Skeletal muscle cell (primary cell): ENCODE data around the gene CLDN8.
A peak's percentile ranks its signal among the peaks of the same experiment; 100 is the strongest.

Source experiments
- DNase-seq: peaks from one replicate; pipeline ENCODE4 v3.0.0-alpha.2; 2010; ENCODE audit warnings: low read depth
- H3K4me3 ChIP-seq: 2 replicates; pipeline ENCODE4 v1.5.1; 2011; ENCODE audit warnings: low read depth, mild to moderate bottlenecking, control low read depth, low read length, moderate library complexity

The CLDN8 gene

DNA sequence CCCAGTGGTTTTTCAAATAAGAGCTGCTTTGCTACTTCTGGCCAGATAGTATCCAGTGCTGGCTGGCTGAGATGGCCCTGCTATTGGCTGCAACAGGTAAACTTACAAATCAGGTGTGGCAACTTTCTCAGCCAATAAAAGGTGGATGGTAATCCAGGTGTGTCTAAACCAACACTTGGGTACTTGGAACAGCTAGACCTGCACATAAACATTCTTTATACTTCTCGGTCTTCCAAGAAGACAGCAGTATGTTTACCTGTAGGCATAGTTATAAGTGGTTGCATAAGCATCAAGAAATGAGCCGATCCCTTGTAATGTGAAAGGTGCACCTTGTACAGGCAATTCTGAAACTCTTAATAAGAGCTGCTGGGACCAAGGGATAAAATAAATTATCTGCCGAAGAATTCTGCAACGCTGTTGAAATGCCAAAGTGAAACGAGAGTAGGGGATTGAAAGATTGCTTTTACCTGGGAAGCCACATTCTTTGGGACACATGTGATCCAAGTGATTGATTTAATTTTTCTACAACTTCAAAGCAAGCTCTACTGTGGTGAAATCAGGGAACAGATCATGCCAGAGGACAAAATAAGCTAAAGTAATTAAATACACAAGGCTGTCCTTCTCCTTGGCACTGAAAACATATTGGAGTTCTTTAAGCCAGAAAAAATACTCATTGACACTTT is at the start of gene CLDN8:
CLDN8 (minus strand) TSS at position 57 of the 683 bp plus-strand sequence. CDS start 172 bp downstream, outside the sequence.
- no peak for DNase-seq
- H3K4me3 ChIP-seq: no peak within 1 kb of the TSS

DNA sequence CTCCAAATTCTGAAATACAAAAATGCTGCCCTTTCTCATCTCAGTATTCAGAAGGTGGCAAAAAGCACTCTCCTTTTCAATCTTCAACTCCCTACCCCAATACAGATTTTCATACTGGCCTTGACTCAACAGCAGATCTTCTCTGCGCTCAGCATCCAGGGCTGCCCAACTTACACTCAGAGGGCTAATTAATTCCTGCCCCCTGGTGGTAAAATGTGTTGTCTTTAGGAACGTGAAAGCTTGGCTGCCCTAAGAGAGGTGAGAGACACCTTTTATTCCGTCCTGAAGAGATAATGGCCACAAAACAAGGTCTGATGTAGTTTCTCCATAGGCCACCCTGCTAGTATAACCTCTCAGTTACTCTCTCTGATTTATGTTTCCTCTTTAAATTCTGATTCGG is 41.9 kb upstream of the CLDN8 start:
- DNase-seq: peak; percentile 12
- H3K4me3 ChIP-seq: no peak overlapping the region

DNA sequence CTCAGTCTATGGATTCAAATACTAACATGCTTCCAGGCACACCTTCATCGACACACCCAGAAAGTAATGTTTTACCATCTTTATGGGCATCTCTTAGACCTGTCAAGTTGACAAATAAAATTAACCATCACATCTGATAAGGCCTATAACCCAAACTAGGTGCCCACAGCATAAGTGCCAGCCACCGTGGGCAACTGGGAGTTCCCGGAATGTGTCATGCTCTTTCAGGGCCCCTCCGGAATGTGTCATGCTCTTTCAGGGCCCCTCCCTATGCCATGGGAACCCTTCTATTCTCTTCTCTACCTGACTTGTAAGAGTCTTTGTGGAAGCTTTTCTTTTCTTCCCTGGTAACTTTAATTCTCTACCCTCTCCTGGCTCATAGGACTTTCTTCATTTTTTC is 40.2 kb upstream of the CLDN8 start:
- no peak overlapping the region for H3K4me3 ChIP-seq
- DNase-seq: no peak

DNA sequence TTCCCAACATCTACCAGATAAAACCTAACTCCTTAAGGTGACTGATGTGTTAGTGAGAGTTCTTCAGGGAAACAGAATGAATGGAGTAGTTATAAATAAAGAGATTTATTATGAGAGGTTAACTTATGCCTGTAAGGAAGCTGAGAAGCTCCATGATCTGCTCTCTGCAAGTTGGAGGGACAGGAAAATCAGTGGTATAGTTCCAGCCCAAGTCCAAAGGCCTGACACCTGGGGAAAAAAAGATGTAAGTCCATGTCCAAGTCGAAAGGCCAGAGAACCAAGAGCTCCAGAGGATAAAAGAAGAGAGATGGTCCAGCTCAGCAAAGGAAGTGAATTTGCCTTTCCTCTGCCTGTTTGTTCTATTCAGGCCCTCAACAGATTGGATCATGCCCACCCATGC is 39.8 kb upstream of the CLDN8 start:
- H3K4me3 ChIP-seq: no peak overlapping the region
- DNase-seq: no peak

DNA sequence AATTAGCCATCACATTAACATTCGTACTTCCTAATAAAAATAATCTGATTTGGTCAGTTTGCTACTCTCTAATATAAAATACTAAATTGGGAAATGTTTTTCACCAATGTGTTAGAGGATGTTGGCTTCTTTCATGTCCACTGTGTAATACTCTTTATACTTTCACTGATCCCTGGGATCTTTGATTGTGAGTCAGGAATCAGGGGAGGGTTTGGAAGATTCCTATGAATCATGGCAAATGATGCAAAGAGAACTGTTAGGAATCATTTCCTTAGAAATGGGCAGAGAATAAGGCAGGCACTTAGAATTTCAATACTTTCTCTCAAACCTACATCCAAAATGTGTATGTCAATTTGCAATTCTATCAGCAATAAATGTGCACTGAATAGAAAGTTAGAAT is 35.9 kb upstream of the CLDN8 start:
- DNase-seq: peak; percentile 4

DNA sequence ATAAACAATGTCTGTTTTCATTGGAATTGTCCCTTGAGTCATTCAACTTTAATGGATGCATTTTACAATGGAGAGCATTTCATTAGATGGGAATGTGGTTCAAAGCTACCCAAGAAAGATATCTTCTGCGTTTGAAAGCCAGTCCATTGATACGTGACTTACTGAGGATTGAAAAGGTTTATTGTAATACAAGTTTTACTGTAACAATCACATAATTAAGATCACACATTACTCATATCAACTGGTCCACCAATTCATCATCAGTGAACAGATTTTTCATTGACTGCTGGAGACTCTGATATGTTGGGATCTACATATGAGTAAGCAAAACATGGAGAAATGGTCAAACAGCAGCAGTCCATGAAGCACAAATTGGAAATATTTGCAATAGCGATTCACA is 34.0 kb upstream of the CLDN8 start:
- DNase-seq: no peak

More for the DNA sequence above, 35.9 kb upstream of the CLDN8 start:
- H3K4me3 ChIP-seq: no peak overlapping the region

DNA sequence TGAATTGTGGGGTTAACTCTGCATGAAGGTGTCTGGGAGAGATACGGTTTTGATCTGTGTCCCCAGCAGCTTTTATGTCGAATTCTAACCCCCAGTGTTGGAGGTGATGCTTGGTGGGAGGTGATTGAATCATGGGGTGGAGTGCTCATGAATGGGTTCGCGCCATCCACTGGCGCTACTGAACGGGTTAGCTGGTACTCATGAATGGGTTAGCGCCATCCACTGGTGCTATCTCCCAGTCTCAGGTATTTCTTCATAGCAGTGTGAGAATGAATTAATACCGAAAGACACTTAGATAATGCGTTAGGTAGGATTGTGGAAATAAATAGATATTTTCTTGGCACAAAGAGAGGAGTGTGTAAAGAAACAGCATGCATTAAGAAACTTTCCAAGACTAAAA is 32.9 kb upstream of the CLDN8 start:
- DNase-seq: no peak
- H3K4me3 ChIP-seq: no peak overlapping the region

More for the DNA sequence above, 34.0 kb upstream of the CLDN8 start:
- H3K4me3 ChIP-seq: no peak overlapping the region

DNA sequence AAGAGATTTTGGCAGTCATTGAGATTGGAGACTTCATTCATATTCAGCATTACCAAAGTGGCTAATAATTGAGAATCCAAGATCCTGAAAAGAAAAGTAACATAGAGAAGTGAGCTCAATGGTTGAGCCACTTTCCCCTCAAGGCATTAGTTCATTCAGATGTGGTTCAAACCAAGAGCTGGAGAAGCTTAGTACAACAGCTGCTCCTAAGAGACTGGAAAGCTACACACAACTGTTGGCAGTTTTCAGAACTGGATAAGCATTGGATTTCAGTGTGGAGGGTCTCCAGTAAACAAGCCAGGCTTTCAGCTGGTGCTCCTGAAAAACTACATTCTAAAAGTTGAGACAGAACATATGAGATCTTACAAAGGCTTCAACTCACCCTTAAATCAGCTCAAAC is 29.2 kb upstream of the CLDN8 start:
- no peak for DNase-seq
- no peak overlapping the region for H3K4me3 ChIP-seq

DNA sequence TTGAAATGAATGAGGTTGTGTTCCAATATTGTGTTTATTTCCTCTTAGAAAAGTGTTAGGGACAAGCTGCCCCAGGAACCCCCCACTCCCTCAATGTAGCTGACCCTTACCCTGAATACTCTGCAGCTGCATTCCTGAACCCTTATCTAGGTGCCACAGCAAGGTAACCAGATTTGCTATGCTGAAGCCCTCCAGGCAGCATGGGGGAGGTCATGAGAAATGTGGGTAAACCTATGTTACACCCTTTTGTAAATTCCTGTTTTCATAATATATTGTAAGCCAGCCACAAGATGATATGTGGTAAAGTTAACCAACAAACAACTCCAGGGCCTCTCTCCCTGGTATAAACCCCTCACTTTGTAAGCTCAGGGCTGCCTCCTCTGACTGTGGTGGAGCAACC is 27.8 kb upstream of the CLDN8 start:
- H3K4me3 ChIP-seq: no peak overlapping the region
- DNase-seq: no peak

DNA sequence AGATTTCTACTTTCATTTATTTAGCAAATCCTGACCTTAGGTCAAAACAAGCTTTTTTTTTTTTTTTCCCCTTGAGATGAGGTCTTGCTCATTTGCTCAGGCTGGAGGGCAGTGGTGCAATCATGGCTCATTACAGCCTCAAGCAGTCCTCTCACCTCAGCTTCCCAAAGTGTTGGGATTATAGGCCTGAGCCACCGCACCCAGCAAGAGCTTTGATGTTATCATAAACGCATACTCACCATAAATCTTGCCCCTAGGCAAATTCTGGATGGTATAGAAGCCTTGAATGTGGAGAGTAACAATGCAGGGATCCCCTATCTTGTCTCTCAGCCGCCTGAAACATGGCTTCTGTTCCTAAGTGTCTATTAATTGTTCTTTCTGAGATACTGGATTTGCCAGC is 24.8 kb upstream of the CLDN8 start:
- no peak overlapping the region for H3K4me3 ChIP-seq
- DNase-seq: no peak

DNA sequence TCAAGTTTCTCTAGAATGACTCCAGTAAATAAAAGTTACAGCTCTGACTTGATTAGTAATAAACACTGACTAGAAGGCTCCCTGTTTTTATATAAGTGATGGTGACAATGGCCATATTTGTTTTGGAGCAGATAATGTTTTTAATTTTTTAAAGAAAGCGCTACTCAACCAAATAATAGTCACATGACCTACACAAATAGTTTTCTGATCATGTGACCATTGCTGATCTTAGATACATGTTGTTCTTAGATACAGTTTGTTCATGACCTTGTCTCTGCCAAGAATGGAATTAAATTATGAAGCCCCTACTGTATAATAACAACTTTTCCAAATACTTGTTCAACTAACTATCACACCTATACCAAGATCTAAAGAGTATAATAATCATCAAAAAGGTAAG is 22.3 kb upstream of the CLDN8 start:
- DNase-seq: no peak
- no peak overlapping the region for H3K4me3 ChIP-seq

DNA sequence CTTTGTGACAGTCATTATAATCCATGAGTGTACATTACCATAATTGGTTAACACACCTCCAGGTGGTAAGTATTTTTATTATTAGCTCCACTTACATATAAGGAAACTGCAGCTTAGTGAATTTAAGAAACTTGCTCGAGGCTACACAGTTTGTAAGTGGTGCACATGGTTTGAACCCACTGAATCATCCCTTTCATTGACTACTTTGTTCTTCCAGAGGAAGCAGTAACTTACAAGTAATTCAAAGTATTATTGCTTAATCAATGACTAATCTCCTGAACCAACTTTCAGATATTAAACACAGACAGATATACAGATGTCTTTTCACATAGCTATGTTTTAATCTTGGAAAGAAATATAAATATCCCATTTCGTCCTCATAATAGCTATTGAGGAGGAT is 18.7 kb upstream of the CLDN8 start:
- peak; percentile 71 for DNase-seq
- H3K4me3 ChIP-seq: no peak overlapping the region

DNA sequence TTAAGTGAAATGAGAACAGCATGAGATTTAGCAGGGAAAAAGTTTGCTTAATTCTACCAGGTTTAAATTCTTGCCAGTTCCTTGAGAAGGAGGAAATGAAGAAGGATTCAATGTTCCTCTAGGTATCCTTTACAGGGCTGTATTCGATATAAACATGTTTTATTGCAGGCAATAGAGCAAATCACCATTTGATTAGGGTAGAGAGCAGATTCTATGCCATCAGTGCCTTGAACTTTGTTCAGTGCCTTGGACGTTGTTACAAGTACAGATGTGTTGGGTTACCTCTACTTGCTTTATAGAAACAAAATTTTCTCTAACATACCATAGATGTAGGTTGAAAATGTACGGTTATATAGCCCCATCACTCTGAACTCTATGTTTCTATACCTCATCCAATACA is 18.2 kb upstream of the CLDN8 start:
- DNase-seq: no peak
- no peak overlapping the region for H3K4me3 ChIP-seq

DNA sequence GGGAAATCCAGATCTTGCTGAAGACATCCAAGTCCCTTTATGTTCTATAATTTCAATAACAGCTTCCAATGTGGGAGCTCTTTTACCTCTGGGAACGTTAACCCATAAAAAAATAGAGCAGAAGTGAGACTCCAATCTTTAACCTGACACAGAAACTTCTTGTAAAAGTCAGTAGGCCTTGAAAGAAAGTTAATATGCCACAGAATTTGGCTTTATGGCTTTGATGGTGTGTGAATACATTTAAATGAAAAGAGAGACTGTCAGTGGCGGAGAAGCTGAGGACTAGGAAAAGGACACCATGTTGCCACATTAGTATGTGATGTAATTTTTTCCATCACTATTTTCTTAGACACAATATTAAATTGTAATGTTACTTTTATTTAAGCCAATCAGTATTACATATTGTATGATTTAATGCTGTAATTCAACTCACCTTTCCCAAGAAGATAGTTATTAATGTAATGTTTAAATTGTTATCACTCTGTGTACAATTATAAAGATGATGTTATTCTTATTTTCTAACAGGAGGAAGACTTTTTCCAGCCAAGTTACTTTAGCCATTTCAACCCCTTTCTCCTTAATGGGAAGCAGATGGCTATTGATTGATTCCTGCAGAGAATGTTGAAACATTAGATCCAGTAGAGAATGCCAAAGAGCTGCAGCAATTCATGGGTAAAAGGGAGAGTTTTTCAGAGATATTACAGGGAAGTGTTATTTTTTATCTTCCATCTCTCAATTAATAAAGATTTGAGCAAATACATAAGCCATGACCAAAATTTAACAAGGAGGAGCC is 17.5 kb upstream of the CLDN8 start:
- peak; percentile 33 for DNase-seq
- no peak overlapping the region for H3K4me3 ChIP-seq

DNA sequence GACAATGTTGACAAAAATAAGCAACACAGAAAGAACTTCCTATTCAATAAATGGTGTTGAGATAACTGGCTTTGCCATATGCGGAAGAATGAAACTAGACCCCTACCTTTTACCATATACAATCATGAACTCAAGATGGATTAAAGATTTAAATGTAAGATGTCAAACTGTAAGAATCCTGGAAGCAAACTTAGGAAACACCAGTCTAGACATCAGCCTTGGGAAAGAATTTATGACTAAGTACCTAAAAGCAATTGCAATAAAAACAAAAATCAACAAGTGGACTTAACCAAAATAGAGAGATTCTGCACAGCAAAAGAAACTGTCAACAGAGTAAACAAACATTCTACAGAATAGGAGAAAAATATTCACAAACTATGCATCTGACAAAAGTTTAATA is 16.1 kb upstream of the CLDN8 start:
- peak; percentile 14 for DNase-seq
- H3K4me3 ChIP-seq: no peak overlapping the region

DNA sequence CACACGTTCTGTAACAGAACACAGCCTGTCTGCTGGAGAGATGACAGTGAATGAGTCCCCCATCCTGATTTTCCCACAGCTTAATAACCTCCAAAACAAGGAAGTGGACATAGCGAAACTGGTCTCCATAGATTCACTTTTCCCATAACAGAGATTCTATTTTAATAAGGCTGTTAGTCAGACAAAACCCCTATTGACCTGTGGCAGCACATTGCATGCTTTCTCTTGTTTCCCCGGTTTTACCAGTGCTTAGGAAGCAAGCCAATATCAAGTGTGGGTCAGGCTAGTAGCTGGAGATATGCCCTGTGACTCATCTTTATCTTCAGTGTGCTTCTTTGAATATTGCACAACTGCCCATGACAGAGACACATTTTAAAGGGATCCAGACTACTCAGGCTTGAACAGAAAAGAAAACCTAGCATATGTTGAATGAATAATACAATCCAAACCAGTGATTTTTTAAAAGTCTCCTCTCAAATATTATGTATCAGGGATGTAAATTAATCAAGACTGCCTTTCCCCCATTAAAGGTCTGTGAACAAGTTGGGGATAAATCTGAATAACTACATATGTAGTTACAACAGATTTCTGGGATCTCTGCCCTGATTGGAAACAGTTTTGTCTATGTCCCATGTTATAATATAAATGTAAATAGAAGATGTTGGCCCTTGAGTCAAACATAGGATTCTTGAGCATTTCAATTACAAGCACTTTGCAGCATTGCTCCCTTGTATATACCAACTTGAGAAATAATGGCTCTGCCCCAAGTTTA is 11.9 kb upstream of the CLDN8 start:
- DNase-seq: peak; percentile 99
- no peak overlapping the region for H3K4me3 ChIP-seq

DNA sequence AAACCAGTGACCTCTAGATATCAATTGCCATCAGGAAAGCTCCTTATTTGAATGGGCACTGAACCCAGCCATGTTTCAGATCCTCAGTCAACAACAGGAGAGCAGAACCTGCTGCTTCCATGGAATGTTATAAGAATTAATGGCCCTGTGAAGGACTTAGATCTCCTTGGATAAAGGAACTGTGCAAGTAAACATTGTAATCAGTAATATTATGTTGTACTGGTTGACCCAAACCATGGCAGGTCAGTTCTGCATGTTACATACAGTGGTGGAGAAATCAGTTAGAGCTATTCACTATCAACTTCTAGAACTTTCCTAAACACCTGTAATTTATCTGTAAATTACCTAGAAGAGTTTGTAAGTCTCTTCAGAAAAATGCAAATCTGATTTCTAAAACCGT is 11.2 kb upstream of the CLDN8 start:
- no peak for DNase-seq
- H3K4me3 ChIP-seq: no peak overlapping the region

DNA sequence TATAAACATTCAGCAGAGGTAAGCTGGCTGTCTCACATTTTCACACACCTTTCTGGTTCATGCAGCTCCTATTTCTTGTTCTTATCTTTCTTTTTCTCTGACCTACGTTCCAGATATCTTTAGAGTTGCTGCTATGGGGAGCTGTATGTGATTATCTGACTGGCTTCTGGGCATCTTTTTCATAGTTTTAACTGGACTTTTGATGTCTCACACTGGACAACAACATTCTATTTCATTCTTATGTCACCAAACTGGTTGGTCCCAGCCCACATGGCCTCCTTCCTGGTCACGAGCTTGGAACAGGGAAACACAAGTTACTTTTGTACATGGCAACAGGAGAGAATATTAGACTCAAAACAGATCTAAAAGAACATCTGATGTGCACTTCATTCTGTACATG is 7.7 kb upstream of the CLDN8 start:
- H3K4me3 ChIP-seq: no peak overlapping the region
- DNase-seq: no peak

DNA sequence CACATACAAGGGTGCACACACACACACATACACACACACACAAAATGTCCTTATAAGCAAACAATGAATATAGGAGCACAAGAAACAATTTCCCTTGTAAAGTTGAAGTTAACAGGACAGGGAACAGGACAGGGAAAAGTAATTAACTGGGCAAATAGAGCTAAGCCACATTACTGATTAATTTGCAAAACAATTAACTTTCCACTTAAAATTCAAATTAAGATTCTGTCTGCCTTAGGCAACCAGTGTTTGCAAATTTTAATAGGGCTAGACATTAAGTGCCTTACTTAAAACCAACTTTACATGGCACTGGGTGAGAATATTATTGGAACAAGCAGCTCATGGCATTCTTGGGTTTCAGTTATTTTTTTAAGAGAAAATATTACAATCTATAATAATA is 6.8 kb upstream of the CLDN8 start:
- no peak for DNase-seq
- H3K4me3 ChIP-seq: no peak overlapping the region

DNA sequence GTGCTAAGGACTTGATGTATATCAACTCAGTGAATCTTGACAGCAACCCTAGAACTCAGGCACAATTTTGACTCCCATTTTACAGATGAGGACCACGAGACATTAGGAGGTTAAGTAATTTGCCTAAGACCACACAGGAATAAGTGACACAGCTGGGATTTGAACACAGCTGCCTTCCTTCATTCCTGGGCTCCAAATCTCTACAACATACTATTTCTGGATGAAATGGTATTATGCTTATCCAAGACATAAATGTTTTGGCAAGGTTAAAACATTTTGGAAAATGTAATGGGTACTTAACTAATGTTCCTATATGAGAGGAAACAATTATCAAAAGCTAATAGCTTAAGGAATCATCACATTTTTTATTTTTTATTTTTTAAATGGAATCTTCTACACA is 4.8 kb downstream of the CLDN8 start:
- no peak overlapping the region for H3K4me3 ChIP-seq
- no peak for DNase-seq
